ENCODE results near the gene SHISA7.

Gene SHISA7

GRCh38 chr19:55443045-55443823, at the start of gene SHISA7:
SHISA7 (minus strand) TSS chr19:55443300; CDS start chr19:55442863, 437 bp downstream.
- no peak for DNase-seq

GRCh38 chr19:55492362-55492944, 49.4 kb upstream of the SHISA7 start:
- no peak for DNase-seq

DNA sequence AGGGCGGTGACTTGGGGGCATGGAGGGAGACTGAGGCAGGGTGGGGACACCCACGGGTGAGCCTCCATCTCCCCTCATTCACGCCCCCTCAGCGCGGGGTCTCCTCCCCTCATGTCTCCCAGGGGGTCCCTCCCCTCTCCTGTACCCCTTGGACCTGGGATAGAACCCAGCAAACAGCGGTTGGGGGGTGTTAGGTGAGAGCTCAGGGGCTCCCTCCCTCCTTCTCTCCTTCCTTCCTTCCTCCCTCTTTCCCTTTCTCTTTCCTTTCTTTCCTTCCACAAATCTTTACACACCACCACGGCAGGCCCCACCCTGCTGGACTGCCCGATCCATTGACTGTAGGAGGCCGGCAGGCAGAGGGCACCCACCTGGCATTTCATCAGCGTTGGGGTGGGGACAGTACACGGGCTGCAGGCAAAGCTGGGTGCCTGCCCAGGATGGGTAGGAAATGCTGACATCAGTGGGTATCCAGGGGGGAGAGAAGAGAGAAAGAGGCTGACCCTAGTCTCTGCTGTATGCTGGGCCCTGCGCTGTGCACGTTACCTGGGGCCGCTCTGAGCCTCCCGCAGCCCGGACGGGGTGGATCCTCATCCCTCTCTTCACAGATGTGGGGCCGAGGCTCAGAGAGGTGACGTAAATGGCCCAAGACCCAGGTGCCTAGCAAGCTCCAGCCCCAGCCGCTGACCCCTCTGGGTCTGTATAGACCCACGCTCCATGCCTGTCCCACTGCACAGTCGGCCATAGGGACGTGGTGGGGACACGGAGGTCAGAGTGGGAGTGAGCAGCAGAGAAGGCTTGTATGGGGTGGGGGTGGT, 48.7 kb upstream of the SHISA7 start:
- DNase-seq: no peak

DNA sequence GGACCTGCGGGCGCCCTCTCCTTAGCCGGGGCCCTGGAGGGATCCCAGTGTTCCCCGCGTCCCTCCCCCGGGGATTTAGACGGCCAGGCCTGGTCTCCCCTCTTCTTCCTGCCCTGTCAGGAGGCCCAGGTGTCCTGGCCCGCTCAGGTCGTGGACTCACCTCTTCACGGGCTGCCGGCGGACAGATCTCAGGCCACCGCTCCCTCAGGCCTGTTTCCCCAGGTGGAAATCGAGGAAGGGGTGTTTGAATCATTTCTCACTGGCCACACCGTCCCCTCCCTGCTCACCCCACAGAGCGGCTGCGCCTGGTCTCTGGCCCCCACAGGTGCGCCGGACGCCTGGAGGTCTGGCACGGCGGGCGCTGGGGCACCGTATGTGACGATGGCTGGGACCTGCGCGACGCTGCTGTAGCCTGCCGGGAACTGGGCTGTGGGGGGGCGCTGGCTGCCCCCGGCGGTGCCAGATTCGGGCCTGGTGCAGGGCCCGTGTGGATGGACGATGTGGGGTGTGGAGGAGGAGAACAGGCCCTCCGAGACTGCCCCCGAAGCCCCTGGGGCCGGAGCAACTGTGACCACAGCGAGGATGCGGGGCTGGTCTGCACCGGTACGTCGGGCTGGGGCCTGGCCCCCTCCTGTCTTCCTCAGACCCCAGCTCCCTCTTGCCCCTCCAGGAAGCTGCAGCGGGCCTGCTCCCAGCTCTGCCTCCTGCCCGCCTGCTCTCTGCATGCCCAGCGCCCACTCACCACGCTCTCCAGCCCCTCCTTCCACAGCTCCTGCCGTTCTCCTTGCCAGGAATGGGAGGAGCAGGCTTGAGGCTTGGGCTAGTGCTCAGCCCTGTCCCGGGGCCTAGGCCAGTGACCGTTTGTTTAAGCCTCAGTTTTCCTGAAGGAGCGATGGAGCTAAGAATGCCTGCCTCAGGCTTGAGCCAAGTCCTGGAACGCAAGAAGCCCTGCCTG, 47.7 kb upstream of the SHISA7 start:
- no peak for DNase-seq

DNA sequence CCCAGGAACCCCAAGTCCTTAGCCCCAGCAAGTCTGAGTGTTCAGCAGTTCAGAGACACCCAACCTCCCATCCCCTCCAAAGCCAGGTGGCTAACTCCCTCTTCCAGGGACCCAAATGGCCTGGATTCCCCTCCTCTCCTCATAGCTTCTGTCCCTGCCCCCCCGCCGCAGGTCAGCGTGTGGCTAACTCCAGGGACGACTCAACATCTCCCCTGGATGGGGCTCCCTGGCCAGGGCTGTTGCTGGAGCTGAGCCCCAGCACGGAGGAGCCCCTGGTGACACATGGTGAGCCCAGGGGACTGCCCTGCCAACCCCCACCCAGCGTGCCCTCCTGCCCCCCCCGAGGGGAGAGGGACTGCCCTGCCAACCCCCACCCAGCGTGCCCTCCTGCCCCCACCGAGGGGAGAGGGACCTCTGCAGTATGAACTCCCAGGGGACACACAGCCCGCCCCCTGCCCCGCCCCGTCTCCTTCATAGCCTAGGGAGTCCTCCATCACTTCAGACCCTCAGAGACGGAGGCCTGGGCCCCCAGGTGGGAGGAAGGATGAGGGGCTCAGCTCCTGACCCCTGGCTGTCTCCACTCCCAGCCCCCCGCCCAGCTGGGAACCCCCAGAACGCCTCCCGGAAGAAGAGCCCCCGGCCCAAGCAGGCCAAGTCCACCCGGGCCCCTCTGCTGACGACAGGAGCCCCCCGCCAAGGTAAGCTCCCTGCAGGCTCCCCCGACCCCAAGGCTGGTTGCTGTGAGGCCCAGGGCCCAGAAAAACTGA, 46.8 kb upstream of the SHISA7 start:
- DNase-seq: no peak

DNA sequence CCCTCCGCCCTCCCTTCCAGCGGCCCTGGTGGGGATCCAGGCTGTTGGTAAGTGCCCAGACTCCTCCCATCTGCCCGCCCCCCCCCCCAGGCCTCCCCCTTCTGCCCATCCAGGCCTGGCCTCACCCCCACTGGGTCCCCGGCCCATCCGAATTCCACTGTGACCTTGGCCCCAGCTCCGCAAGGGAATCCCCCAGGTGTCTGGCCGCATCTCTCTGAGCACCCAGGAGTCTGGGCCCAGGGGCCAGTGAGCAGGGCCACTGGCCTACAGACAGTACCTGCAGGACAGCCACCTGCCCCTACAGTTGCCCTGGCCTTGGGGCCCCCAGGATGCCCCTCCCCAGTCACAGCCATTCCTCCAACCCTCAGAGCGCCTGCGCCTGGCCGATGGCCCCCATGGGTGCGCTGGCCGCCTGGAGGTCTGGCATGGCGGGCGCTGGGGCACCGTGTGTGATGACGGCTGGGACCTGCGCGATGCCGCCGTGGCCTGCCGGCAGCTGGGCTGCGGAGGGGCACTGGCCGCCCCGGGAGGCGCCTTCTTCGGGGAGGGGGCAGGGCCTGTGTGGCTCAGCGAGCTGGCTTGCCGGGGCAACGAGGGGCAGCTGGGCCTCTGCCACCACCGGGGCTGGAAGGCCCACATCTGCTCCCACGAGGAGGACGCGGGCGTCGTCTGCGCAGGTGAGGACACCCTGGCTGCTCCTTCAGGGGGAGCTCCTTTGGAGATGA, 46.0 kb upstream of the SHISA7 start:
- no peak for DNase-seq

GRCh38 chr19:55487924-55488687, 45.0 kb upstream of the SHISA7 start, which contains the start of gene SSC5D:
SSC5D (plus strand) TSS chr19:55488436; CDS start chr19:55488590, 154 bp downstream.
- no peak for DNase-seq

DNA sequence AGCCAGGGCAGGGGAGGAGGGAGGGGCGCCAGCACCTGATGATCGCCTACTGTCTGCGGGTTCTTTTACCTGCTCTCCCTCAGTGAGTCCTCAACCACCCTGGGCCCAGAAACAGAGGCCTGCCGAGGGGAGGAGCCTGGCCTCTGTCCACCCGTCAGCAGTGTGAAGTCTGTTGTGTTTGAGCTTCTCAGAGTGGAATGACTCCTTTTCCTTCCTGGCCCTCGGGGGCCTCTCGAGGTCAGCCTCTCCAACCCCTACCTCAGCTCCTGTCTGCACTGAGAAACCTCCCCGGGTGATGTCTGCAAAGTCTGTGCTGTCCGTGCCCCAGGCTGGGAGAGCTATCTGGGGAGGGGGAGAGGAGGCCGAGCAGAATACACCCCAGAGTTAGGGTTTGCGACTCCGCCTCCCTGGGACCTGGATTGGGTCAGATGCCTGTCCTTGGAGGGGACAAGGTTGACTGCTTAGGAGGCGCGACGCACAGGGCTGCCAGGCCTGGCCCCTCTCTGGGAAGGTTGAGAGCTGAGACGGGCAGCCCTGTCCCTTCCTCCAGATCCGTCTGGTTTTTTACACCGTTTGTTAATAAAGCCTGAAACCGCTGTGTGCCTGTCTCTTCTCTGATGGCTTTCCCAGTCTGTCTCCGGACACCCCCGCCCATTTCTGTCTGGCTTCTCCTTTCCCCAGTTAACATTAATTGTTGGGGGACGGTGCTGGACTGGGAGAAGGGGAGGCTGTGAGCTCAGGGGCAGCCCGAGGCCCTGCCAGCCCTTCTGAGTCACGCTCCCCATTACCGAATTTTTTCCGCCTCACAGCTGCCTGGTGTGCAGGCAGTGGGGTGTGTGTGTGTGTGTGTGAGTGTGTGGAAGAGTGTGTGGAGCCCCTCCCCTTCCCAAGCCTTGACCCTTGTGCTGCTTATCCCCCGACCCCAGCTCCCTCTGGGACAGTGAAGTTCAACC, 44.1 kb upstream of the SHISA7 start:
- DNase-seq: no peak

DNA sequence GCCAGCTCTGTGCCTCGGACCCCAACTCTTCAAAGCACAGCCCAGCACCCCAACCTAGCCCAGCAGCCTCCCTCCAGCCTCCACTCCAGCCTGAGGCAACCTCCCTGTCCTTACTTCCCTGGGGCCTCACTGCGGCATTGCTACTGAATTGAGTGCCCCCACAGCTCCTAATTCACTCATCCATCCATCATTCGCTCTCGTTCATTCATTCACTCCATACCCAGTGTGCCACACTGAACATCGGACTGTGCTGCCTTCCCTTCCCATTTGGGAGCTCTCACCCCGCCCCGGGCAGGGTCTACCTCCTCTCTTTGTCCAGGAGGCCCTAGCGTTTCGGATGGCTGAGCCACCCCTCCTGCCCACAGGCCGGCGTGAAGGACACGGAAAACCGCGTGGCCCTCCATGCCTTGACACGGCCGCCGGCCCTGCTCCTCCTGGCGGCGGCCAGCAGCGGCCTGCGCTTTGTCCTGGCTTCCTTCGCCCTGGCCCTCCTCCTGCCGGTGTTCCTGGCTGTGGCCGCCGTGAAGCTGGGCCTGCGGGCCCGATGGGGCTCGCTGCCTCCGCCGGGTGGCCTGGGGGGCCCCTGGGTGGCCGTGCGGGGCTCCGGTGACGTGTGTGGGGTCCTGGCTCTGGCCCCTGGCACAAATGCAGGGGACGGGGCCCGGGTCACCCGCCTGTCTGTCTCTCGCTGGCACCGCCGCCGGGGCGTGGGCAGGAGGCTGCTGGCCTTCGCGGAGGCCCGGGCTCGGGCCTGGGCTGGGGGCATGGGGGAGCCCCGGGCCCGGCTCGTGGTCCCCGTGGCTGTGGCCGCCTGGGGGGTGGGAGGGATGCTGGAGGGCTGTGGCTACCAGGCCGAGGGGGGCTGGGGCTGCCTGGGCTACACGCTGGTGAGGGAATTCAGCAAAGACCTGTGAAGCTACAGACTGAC, 43.2 kb upstream of the SHISA7 start:
- no peak for DNase-seq

GRCh38 chr19:55485439-55486011, 42.4 kb upstream of the SHISA7 start:
- DNase-seq: no peak

- DNase-seq: peak; percentile 64
Observed at GRCh38 chr19:55484593-55485438, 41.7 kb upstream of the SHISA7 start, which contains the start of gene NAT14. NAT14 (plus strand) TSS chr19:55485188; CDS start chr19:55485709, 521 bp downstream.

DNA sequence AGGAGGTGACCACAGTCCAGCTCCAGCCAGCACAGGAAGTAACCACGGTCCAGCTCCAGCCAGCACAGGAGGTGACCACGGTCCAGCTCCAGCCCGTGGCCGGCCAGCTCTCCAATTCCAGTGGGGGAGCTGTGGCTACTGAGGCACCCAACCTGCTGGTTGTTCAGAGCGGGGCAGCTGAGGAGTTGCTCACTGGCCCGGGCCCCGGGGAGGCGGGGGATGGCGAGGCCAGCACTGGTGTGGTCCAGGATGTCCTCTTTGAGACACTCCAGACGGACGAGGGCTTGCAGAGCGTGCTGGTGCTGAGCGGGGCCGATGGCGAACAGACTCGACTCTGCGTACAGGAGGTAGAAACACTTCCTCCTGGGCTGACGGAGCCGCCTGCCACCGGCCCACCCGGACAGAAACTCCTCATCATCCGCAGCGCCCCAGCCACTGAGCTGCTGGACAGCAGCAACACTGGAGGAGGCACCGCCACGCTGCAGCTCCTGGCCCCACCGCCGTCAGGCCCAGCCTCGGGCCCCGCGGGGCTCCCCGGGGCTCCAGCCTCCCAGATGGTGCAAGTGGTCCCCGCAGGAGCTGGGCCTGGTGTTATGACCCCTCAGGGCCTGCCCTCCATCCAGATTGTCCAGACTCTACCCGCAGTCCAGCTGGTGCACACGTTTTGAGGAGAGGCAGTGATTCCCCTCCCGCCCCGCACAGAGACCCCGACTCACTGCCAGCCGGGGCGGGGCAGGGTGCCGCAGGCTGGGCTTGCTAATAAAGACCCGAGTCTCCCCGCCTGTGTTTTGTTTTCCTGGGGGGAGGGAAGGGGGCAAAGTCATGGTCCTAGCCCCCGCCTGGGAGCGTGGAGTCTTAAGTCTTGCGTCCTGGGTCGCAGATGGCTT, 40.8 kb upstream of the SHISA7 start:
- no peak for DNase-seq

DNA sequence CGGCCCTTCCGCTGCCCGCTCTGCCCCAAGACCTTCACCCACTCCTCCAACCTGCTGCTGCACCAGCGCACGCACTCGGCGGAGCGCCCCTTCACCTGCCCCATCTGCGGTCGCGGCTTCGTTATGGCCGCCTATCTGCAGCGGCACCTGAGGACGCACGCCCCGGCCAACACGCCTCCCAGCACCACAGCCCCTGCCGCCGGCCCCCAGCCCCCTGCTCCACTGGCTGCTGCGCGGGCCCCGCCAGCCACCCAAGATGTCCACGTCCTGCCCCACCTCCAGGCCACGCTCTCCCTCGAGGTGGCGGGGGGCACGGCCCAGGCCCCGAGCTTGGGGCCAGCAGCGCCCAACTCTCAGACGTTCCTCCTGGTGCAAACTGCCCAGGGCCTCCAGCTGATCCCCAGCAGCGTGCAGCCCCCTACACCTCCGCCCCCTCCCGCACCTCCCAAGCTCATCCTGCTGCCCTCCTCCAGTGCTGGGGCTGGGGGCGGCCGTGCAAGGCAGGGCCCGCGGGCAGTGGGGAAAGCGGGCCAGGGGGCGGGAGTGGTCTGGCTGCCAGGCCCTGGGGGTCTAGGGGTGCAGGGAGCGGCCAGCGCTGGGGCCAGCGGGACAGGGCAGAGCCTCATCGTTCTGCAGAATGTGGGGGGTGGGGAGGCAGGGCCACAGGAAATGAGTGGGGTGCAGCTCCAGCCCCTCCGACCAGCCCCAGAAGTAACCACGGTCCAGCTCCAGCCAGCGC, 40.0 kb upstream of the SHISA7 start:
- no peak for DNase-seq

GRCh38 chr19:55482156-55482961, 39.3 kb upstream of the SHISA7 start:
- no peak for DNase-seq

Data from NCI-H1694 (cell line).